HG02642 (cell line): ENCODE measurements around the gene LRRC14B.
"Not testable (repeated sequence)": the region's sequence is repeated elsewhere in the genome, so short reads cannot be mapped to it uniquely, and the experiment has no call there.

Source experiments
- ATAC-seq: cut with Tn5 transposase; IDR thresholded peaks from one replicate; pipeline ENCODE4 v1.9.1; 2021; ENCODE audit warnings: mild to moderate bottlenecking; ENCODE audit not compliant: unreplicated experiment, poor library complexity

Gene LRRC14B

GRCh38 chr5:159448-160172 lies 31.7 kb upstream of the LRRC14B start:
- no peak for ATAC-seq

GRCh38 chr5:160173-160510 lies 31.2 kb upstream of the LRRC14B start:
- no peak for ATAC-seq

- ATAC-seq: no peak
Observed at GRCh38 chr5:160921-161802, 30.1 kb upstream of the LRRC14B start.

GRCh38 chr5:161803-162110 lies 29.5 kb upstream of the LRRC14B start:
- ATAC-seq: no peak

- ATAC-seq: no peak
Observed at GRCh38 chr5:162190-162564, 29.1 kb upstream of the LRRC14B start.

GRCh38 chr5:162565-163337 lies 28.5 kb upstream of the LRRC14B start:
- no peak for ATAC-seq

- ATAC-seq: no peak
Observed at GRCh38 chr5:163338-163620, 28.0 kb upstream of the LRRC14B start.

GRCh38 chr5:163841-164240 lies 27.5 kb upstream of the LRRC14B start:
- no peak for ATAC-seq

- no peak for ATAC-seq
Observed at GRCh38 chr5:164244-164643, 27.1 kb upstream of the LRRC14B start.

GRCh38 chr5:164783-165182 lies 26.5 kb upstream of the LRRC14B start:
- ATAC-seq: not testable (repeated sequence)

- no peak for ATAC-seq
Observed at GRCh38 chr5:166441-167372, 24.6 kb upstream of the LRRC14B start.

GRCh38 chr5:167511-167910 lies 23.8 kb upstream of the LRRC14B start:
- ATAC-seq: no peak

GRCh38 chr5:167982-168660 lies 23.2 kb upstream of the LRRC14B start:
- ATAC-seq: no peak

- ATAC-seq: no peak
Observed at GRCh38 chr5:169071-169727, 22.1 kb upstream of the LRRC14B start.

- ATAC-seq: no peak
Observed at GRCh38 chr5:169728-170094, 21.6 kb upstream of the LRRC14B start.

GRCh38 chr5:170971-171800 lies 20.1 kb upstream of the LRRC14B start:
- ATAC-seq: no peak

- ATAC-seq: no peak
Observed at GRCh38 chr5:171801-172331, 19.4 kb upstream of the LRRC14B start.

- no peak for ATAC-seq
Observed at GRCh38 chr5:172421-172820, 18.9 kb upstream of the LRRC14B start.
